ENCODE results near the gene NBEA. TPM values are rescaled to one million over a fixed set of nuclear protein-coding genes. Genes with fewer than 3 reads are reported as not detected.

The NBEA gene
- total RNA-seq, 4 donors from 2014 or later = 0.34 to 10.3 (median 2.4) TPM

- Histone ChIP-seq H3K9me3 (no peaks in the 10 kb centered on the region), H3K27ac (no peak overlapping the region), H3K27me3 (no peaks in the 10 kb centered on the region), H3K36me3 (no peaks in the 10 kb centered on the region), H3K4me1 (no peaks in the 10 kb centered on the region), H3K4me3 (no peak overlapping the region)
- 97 to 100% methylated on average over 2 of the region's 2 CpGs for WGBS, 2 donors
- no peak for DNase-seq
- TF ChIP-seq CTCF (IDR thresholded peaks at IDR 0.05) = no peak
- no peak for TF ChIP-seq POLR2A (IDR thresholded peaks at IDR 0.05)
- intact Hi-C loops (cut with DNase I) = no loop called here
Observed at GRCh38 chr13:35614666-35615065, 672.6 kb downstream of the NBEA start.

- no peak for TF ChIP-seq POLR2A (IDR thresholded peaks at IDR 0.05)
- no peak for TF ChIP-seq CTCF (IDR thresholded peaks at IDR 0.05)
- no peak overlapping the region for H3K27ac ChIP-seq
- no peaks in the 10 kb centered on the region for H3K36me3 ChIP-seq
- intact Hi-C loops (cut with DNase I) = no loop called here
- no peak overlapping the region for H3K4me3 ChIP-seq
- WGBS, 2 donors = 59 to 77% methylated on average over 6 of the region's 6 CpGs
- no peaks in the 10 kb centered on the region for H3K27me3 ChIP-seq
- no peak for DNase-seq
- no peaks in the 10 kb centered on the region for H3K9me3 ChIP-seq
- no peaks in the 10 kb centered on the region for H3K4me1 ChIP-seq
Observed at GRCh38 chr13:35617420-35617819, 675.4 kb downstream of the NBEA start.

GRCh38 chr13:35618565-35619083 lies 676.6 kb downstream of the NBEA start:
- Histone ChIP-seq H3K27me3 (no peaks in the 10 kb centered on the region), H3K36me3 (no peaks in the 10 kb centered on the region), H3K27ac (no peak overlapping the region), H3K4me1 (no peaks in the 10 kb centered on the region), H3K9me3 (no peaks in the 10 kb centered on the region), H3K4me3 (no peak overlapping the region)
- WGBS, 2 donors = 74 to 75% methylated on average over 5 of the region's 5 CpGs
- intact Hi-C loops (cut with DNase I) = no loop called here
- TF ChIP-seq CTCF (IDR thresholded peaks at IDR 0.05) = no peak
- no peak for TF ChIP-seq POLR2A (IDR thresholded peaks at IDR 0.05)
- DNase-seq = no peak

GRCh38 chr13:35621989-35622388 lies 679.9 kb downstream of the NBEA start:
- intact Hi-C loops (cut with DNase I) = no loop called here
- Histone ChIP-seq H3K36me3 (no peaks in the 10 kb centered on the region), H3K4me1 (no peaks in the 10 kb centered on the region), H3K27me3 (no peaks in the 10 kb centered on the region), H3K27ac (no peak overlapping the region), H3K9me3 (no peaks in the 10 kb centered on the region), H3K4me3 (no peak overlapping the region)
- TF ChIP-seq CTCF (IDR thresholded peaks at IDR 0.05) (no peak), POLR2A (IDR thresholded peaks at IDR 0.05) (no peak)
- DNase-seq = no peak

GRCh38 chr13:35629026-35629425 lies 687.0 kb downstream of the NBEA start:
- 81 to 85% methylated on average over 2 of the region's 2 CpGs for WGBS, 2 donors
- no peaks in the 10 kb centered on the region for H3K4me1 ChIP-seq
- no peak for TF ChIP-seq POLR2A (IDR thresholded peaks at IDR 0.05)
- TF ChIP-seq CTCF (IDR thresholded peaks at IDR 0.05) = no peak
- H3K27me3 ChIP-seq = no peaks in the 10 kb centered on the region
- no peak overlapping the region for H3K4me3 ChIP-seq
- H3K36me3 ChIP-seq = no peaks in the 10 kb centered on the region
- no peak overlapping the region for H3K27ac ChIP-seq
- no peaks in the 10 kb centered on the region for H3K9me3 ChIP-seq
- DNase-seq = no peak
- intact Hi-C loops (cut with DNase I) = no loop called here
